ENCODE data around the gene GOLPH3. TPM values are rescaled to one million over a fixed set of nuclear protein-coding genes. Genes with fewer than 3 reads are reported as not detected.
A peak's percentile ranks its signal among the peaks of the same experiment; 100 is the strongest.
"Not testable (repeated sequence)": the region's sequence is repeated elsewhere in the genome, so short reads cannot be mapped to it uniquely, and the experiment has no call there.

GOLPH3 gene
- total RNA-seq (2022): 115 and 123 TPM in 2 replicates
- percentile 98 among the genes with signal in this experiment for Bru-seq, nascent RNA
- percentile 96 among the genes with signal in this experiment for BruChase-seq, experiment 1, labeled RNA remaining after a 6-hour chase
- percentile 96 among the genes with signal in this experiment for BruChase-seq, experiment 2, labeled RNA remaining after a 2-hour chase
- long read RNA-seq, transcript GOLPH3-201 (4 exons, 2,721 nt): major isoform, 161 of 174 reads
- long read RNA-seq, partial matches to known transcripts: 0 of 174 reads
- long read RNA-seq, other reads (novel, unspliced or antisense): 10 of 174 reads

DNA sequence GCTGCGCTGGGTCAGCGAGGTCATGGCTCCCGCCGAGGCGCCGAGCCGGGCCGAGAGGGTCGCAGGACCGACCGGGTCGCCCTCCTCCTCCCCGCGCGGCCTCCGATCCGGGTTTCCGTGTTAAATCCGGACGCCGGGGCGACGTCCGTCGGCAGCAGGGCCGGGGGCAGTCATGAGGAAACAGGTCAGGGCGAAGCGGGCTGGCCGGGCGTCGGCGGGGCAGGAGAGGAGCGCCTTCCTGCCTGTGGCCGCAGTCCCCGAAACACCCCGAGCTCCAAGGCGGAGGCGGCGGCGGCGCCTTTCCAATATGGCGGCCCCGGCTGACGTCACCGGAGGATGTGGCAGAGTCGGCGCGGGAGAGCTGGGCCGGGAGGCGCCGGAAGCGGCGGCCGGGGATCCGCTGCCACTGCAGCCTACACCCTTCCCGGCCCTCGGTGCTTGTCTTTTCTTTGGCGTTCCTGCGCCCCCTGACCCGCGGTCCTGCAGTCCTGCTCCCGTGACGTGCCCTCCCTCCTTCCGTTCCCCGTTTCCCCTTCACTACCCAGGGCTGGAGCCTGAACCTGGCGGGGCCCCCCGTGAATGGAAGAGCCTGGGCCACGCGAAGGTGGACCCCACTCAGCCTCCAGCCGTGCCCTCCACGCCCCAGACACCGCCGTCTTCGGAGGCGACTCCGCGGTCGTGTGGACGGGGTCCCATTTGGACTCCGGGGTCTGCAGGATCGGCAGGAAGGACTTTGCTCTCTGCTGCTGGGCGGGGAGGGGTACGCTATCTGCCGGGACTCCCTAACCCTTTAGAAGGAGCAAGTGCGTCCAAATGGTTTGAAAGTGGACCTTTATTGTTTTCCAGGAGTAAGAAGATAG, at the start of gene GOLPH3:
GOLPH3 (minus strand) TSS at position 309 of the 860 bp plus-strand sequence; CDS start at position 24, 285 bp downstream.
- Mint-ChIP-seq H3K4me3 (ENCODE audit: low read depth, unreplicated experiment) (peak within 1 kb of the TSS; percentile 97), H3K36me3 (ENCODE audit: insufficient read depth, unreplicated experiment) (peaks cover 64% of the 10 kb centered on the region), H3K27ac (ENCODE audit: unreplicated experiment) (peak within 1 kb of the TSS; percentile 99), H3K4me1 (ENCODE audit: low read depth, unreplicated experiment) (peaks cover 23% of the 10 kb centered on the region), H3K27me3 (ENCODE audit: unreplicated experiment) (no peaks in the 10 kb centered on the region), H3K9me3 (ENCODE audit: low read depth, unreplicated experiment) (no peaks in the 10 kb centered on the region)
- DNase-seq: peak; percentile 96
- TF ChIP-seq CTCF (IDR thresholded peaks at IDR 0.05; ENCODE audit: unreplicated experiment): no peak
- CTCF ChIA-PET: interaction anchor here (0.8 to 1.1 kb wide), 4 partner anchors 29 to 274 kb away, joined by 3 to 4 read pairs (median 4); no protein-coding TSS in a partner anchor
- intact Hi-C loops (cut with micrococcal nuclease; ENCODE audit: unreplicated experiment): loop anchor here (5.0 kb wide), 1 partner anchor 38 kb away; no protein-coding TSS in a partner anchor
- BruUV-seq (replicated peaks): no TSS peak

DNA sequence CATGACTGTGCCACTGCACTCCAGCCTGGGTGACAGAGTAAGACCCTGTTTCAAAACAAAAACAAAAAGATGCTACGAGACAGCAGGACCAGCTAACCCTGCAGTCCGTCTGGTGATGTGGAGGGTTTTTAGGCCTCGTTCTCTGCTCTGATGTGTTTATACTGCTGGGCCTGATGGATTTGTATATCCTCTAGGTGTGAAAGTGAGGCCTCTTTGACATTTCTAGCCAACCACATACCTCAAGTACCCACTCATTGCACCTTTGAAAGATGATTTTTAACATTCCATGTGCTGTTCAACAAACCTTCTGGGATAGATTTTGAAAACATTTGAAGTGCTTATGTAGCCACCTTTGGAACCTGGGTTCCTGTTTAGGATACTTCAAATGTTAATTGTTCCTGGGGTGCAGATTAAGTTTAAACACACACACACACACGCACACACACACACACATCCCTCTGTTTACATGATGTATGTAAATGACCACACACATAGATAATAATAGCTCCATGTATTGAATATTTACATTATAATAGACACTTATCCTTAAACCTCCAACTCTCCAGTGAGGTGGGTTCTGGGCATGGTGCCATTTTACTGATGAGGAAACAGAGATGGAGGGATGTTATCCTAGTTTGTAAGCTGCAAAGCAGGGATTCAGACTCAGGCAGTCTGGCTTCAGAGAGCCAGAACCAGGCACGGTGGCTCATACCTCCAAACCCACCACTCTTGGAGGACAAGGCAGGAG, 48.8 kb upstream of the GOLPH3 start:
- Mint-ChIP-seq H3K27ac (ENCODE audit: unreplicated experiment) (no peak overlapping the region), H3K27me3 (ENCODE audit: unreplicated experiment) (no peaks in the 10 kb centered on the region), H3K9me3 (ENCODE audit: low read depth, unreplicated experiment) (no peaks in the 10 kb centered on the region), H3K36me3 (ENCODE audit: insufficient read depth, unreplicated experiment) (peaks cover 13% of the 10 kb centered on the region), H3K4me3 (ENCODE audit: low read depth, unreplicated experiment) (no peak overlapping the region), H3K4me1 (ENCODE audit: low read depth, unreplicated experiment) (peaks cover 35% of the 10 kb centered on the region)
- TF ChIP-seq CTCF (IDR thresholded peaks at IDR 0.05; ENCODE audit: unreplicated experiment): no peak
- no TSS peak for BruUV-seq (replicated peaks)
- DNase-seq: no peak
- intact Hi-C loops (cut with micrococcal nuclease; ENCODE audit: unreplicated experiment): no loop called here
- CTCF ChIA-PET: interaction anchor here (0.7 kb wide), 1 partner anchor 18 kb away, joined by 3 read pairs; no protein-coding TSS in a partner anchor

DNA sequence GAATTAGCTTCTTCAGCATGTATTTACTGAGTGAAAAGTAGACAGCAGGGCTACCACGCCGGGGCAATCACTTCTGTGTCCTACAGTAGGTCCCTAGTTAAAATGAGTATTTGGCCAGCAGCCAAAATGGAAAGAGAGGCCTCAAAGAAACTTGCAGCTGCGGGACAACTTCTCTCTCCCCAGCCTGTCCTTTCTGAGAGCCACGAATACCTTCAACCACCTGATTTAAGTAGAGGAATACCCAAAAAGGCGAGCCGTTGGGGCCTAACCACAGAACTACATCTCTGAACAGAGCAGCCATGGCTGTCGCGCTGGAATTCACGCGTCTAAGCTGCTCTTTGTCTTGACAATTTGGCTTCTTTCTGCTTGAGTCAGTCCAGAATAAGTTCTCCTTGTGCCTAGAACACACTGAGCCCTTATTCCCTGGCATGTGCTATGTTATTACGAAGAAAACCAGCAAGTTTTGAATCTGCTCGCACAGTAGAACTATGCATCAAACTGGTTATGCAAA, 43.8 kb upstream of the GOLPH3 start:
- no TSS peak for BruUV-seq (replicated peaks)
- no peak overlapping the region for H3K27ac Mint-ChIP-seq (ENCODE audit: unreplicated experiment)
- no peak overlapping the region for H3K4me3 Mint-ChIP-seq (ENCODE audit: low read depth, unreplicated experiment)
- CTCF ChIA-PET: interaction anchor here (1.7 kb wide), 1 partner anchor 14 kb away, joined by 3 read pairs; no protein-coding TSS in a partner anchor
- H3K4me1 Mint-ChIP-seq (ENCODE audit: low read depth, unreplicated experiment): peaks cover 13% of the 10 kb centered on the region
- intact Hi-C loops (cut with micrococcal nuclease; ENCODE audit: unreplicated experiment): no loop called here
- H3K27me3 Mint-ChIP-seq (ENCODE audit: unreplicated experiment): no peaks in the 10 kb centered on the region
- no peaks in the 10 kb centered on the region for H3K36me3 Mint-ChIP-seq (ENCODE audit: insufficient read depth, unreplicated experiment)
- no peak for TF ChIP-seq CTCF (IDR thresholded peaks at IDR 0.05; ENCODE audit: unreplicated experiment)
- DNase-seq: no peak
- H3K9me3 Mint-ChIP-seq (ENCODE audit: low read depth, unreplicated experiment): no peaks in the 10 kb centered on the region

- peaks cover 33% of the 10 kb centered on the region for H3K4me1 Mint-ChIP-seq (ENCODE audit: low read depth, unreplicated experiment)
- H3K4me3 Mint-ChIP-seq (ENCODE audit: low read depth, unreplicated experiment); CTCF ChIA-PET: not testable (repeated sequence)
Observed at GRCh38 chr5:32214344-32214743, 40.2 kb upstream of the GOLPH3 start.

More at GRCh38 chr5:32214344-32214743, 40.2 kb upstream of the GOLPH3 start:
- H3K36me3 Mint-ChIP-seq (ENCODE audit: insufficient read depth, unreplicated experiment); DNase-seq; BruUV-seq (replicated peaks); H3K9me3 Mint-ChIP-seq (ENCODE audit: low read depth, unreplicated experiment); H3K27me3 Mint-ChIP-seq (ENCODE audit: unreplicated experiment): not testable (repeated sequence)
- peak overlapping the region; percentile 18 for H3K27ac Mint-ChIP-seq (ENCODE audit: unreplicated experiment)
- intact Hi-C loops (cut with micrococcal nuclease; ENCODE audit: unreplicated experiment): loop anchor here (5.0 kb wide), 1 partner anchor 42 kb away; the partner anchor contains the start of gene GOLPH3

All from Calu3 (cell line).